K562 (cell line): ENCODE measurements around the gene RNF115. TPM values are rescaled to one million over a fixed set of nuclear protein-coding genes. Genes with fewer than 3 reads are reported as not detected.
A peak's percentile ranks its signal among the peaks of the same experiment; 100 is the strongest.

Experiments used
- CBFA2T2 ChIP-seq: fragments of 450-650 bp; conservative IDR thresholded peaks from 2 replicates; pipeline ENCODE4 v1.6.1; 2017; ENCODE audit warnings: mild to moderate bottlenecking
- CTBP1 ChIP-seq: fragments of 450-650 bp; IDR thresholded peaks from 2 replicates; pipeline ENCODE4 v1.6.1; 2016; ENCODE audit warnings: borderline replicate concordance
- ERF ChIP-seq: fragments of 450-650 bp; formaldehyde crosslinking; IDR thresholded peaks from 2 replicates; pipeline ENCODE4 v1.4.0; 2020; ENCODE audit warnings: mild to moderate bottlenecking, mixed read lengths
- ETS1 ChIP-seq: conservative IDR thresholded peaks from 2 replicates; pipeline ENCODE4 v1.6.1; 2011; ENCODE audit warnings: low read depth, mild to moderate bottlenecking, low read length; ENCODE audit not compliant: control insufficient read depth
- FOSL1 ChIP-seq: fragments of 200-800 bp; sonication (Bioruptor generic); conservative IDR thresholded peaks from 2 replicates; pipeline ENCODE4 v1.6.1; 2016; ENCODE audit warnings: missing genetic modification characterization, missing compliant biosample characterization
- GMEB1 ChIP-seq: fragments of 250-450 bp; sonication (Bioruptor Pico); IDR thresholded peaks from 2 replicates; pipeline ENCODE4 v1.4.0; 2020; ENCODE audit warnings: mild to moderate bottlenecking
- JUN ChIP-seq, 2 experiments: sonication (generic) in 1 of 2; formaldehyde crosslinking in 1 of 2; IDR thresholded peaks; 2 replicates each; pipeline versions ENCODE4 v1.6.1 to v1.8.0; 2012 to 2022; ENCODE audit warnings: borderline replicate concordance in 2 of 2, mild to moderate bottlenecking in 2 of 2, improper control_type of control experiment in 1 of 2, low read depth in 1 of 2, low read length in 1 of 2, missing genetic modification reagents in 1 of 2
- NBN ChIP-seq: fragments of 450-650 bp; IDR thresholded peaks from 2 replicates; pipeline ENCODE4 v1.6.1; 2016; ENCODE audit warnings: low read depth, mild to moderate bottlenecking
- PHB2 ChIP-seq: fragments of 450-650 bp; IDR thresholded peaks from 2 replicates; pipeline ENCODE4 v1.6.1; 2017; ENCODE audit warnings: low read depth
- POLR2H ChIP-seq: IDR thresholded peaks from 2 replicates; pipeline ENCODE4 v1.6.1; 2016; ENCODE audit warnings: missing genetic modification characterization, low read depth, mild to moderate bottlenecking, control low read depth, missing compliant biosample characterization, moderate library complexity
- TCF7 ChIP-seq: sonication (generic); IDR thresholded peaks from 2 replicates; pipeline ENCODE4 v1.6.1; 2016; ENCODE audit warnings: antibody characterized with exemption, borderline replicate concordance
- THAP12 ChIP-seq: fragments of 250-450 bp; sonication (Bioruptor Pico); IDR thresholded peaks from 2 replicates; pipeline ENCODE4 v1.9.0; 2021; ENCODE audit warnings: mild to moderate bottlenecking, inconsistent platforms
- ZBTB1 ChIP-seq: sonication (generic); formaldehyde crosslinking; IDR thresholded peaks from 2 replicates; pipeline ENCODE4 v1.8.1; 2023; ENCODE audit warnings: missing genetic modification reagents, low read depth, mild to moderate bottlenecking, borderline replicate concordance
- ZNF518B ChIP-seq: fragments of 250-450 bp; sonication (Bioruptor Pico); IDR thresholded peaks from 2 replicates; pipeline ENCODE4 v1.5.0; 2021; ENCODE audit warnings: mild to moderate bottlenecking, moderate library complexity
- polyA plus RNA-seq, 8 experiments: library from polyadenylated mRNA; depleted of rRNA in 4 of 8; stranded (reverse) in 5 of 8; unstranded in 3 of 8; fragments of >200 nt; fragmentation: Nextera tagmentation in 2 of 8; fragmentation: Illumina TruSeq in 1 of 8; extraction: Ambion mirVana in 2 of 8; extraction: Trizol in 1 of 8; gene quantifications; 2 replicates each; pipeline versions ENCODE4 v1.2.1 to v1.2.3, GENCODE V29; 2011 to 2014; ENCODE audit warnings: inconsistent platforms in 1 of 8, missing spikeins in 1 of 8
- total RNA-seq, 7 experiments: library from RNA; depleted of rRNA in 6 of 7; stranded (reverse); fragments of >200 nt in 6 of 7; fragmentation: Illumina TruSeq in 2 of 7; extraction: Trizol in 2 of 7; gene quantifications; 2 replicates each; pipeline versions ENCODE4 v1.2.1 to v1.2.3, GENCODE V29; 2011 to 2021; ENCODE audit warnings: low replicate concordance in 1 of 7
- TF ChIP-seq, protein P1 (sequence below): sonication (generic); formaldehyde crosslinking; IDR thresholded peaks from 2 replicates; pipeline ENCODE4 v1.8.1; 2023; ENCODE audit warnings: mild to moderate bottlenecking, missing genetic modification reagents, moderate library complexity

Gene RNF115
- total and polyA plus RNA-seq, 9 of the 15 experiments (the other 6 are each of a cell fraction or from before 2014, with no cell fraction given) = 1.9 to 14.3 (median 9.5) TPM

- 0 out of 2 replicates have a peak, but pooled peaks have one; percentile 51 for TF ChIP-seq ZBTB1
- peak; percentile 44; the same call in 1 of the 2 replicates for TF ChIP-seq THAP12 (CRISPR knock-in tag)
- peak; percentile 35 for TF ChIP-seq CBFA2T2
- TF ChIP-seq POLR2H (tag) = peak; percentile 83
- 0 out of 2 replicates have a peak, but pooled peaks have one; percentile 12 for TF ChIP-seq ERF (CRISPR knock-in tag)
- no peak for TF ChIP-seq ETS1
- 0 out of 2 replicates have a peak, but pooled peaks have one; percentile 21 for TF ChIP-seq PHB2
- TF ChIP-seq JUN (IDR thresholded peaks at IDR 0.05; ENCODE audit: borderline replicate concordance, low read depth, low read length) = peak; percentile 26; the same call in 1 of the 2 replicates
- TF ChIP-seq JUN (CRISPR knock-in tag; IDR thresholded peaks at IDR 0.05; ENCODE audit: borderline replicate concordance) = no peak
- TF ChIP-seq, protein P1, sequence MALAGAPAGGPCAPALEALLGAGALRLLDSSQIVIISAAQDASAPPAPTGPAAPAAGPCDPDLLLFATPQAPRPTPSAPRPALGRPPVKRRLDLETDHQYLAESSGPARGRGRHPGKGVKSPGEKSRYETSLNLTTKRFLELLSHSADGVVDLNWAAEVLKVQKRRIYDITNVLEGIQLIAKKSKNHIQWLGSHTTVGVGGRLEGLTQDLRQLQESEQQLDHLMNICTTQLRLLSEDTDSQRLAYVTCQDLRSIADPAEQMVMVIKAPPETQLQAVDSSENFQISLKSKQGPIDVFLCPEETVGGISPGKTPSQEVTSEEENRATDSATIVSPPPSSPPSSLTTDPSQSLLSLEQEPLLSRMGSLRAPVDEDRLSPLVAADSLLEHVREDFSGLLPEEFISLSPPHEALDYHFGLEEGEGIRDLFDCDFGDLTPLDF = peak; percentile 80; the same call in 1 of the 2 replicates
- peak; percentile 27; the same call in 1 of the 2 replicates for TF ChIP-seq TCF7
- TF ChIP-seq GMEB1 (CRISPR knock-in tag) = peak; percentile 63
- no peak for TF ChIP-seq ZNF518B (CRISPR knock-in tag)
- TF ChIP-seq CTBP1 = peak; percentile 90
- 0 out of 2 replicates have a peak, but pooled peaks have one; percentile 17 for TF ChIP-seq FOSL1
- TF ChIP-seq NBN = 0 out of 2 replicates have a peak, but pooled peaks have one; percentile 57
Measured at GRCh38 chr1:145823565-145824498, at the start of gene RNF115, which contains the start of gene POLR3C (continued).
